Measurements from ENCODE around the gene ATP2B1.

DNA sequence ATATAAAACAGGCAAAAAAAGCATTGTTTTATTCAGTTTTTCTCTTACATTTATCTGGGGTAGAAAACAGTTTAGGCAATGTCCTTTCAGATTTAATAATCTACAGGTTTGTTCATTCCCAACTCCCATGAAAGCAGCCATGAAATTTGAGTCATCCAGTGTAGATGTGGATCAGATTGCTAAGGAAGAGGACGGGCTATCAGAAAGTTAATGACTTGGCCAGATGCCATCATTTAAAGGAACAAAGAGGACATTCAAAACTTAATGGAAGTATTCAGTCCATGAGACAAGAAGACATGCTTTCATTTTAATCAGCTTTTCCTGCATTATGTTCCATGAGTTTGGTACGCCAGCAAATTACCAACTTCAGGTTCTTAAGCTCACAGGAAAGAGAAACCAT lies 151.7 kb downstream of the ATP2B1 start:
- no peak for TF ChIP-seq POLR2A (IDR thresholded peaks at IDR 0.05)
- TF ChIP-seq, protein P1, sequence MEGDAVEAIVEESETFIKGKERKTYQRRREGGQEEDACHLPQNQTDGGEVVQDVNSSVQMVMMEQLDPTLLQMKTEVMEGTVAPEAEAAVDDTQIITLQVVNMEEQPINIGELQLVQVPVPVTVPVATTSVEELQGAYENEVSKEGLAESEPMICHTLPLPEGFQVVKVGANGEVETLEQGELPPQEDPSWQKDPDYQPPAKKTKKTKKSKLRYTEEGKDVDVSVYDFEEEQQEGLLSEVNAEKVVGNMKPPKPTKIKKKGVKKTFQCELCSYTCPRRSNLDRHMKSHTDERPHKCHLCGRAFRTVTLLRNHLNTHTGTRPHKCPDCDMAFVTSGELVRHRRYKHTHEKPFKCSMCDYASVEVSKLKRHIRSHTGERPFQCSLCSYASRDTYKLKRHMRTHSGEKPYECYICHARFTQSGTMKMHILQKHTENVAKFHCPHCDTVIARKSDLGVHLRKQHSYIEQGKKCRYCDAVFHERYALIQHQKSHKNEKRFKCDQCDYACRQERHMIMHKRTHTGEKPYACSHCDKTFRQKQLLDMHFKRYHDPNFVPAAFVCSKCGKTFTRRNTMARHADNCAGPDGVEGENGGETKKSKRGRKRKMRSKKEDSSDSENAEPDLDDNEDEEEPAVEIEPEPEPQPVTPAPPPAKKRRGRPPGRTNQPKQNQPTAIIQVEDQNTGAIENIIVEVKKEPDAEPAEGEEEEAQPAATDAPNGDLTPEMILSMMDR (IDR thresholded peaks at IDR 0.05) = no peak
